Activated CD4-positive, alpha-beta T cell treated with anti-CD3 and anti-CD28 coated beads, Interleukin-2, amount 10 ng/mL, durations not matched to agents 7 days and 5 days (primary cell): ENCODE data around the gene DNM3. TPM values are rescaled to one million over a fixed set of nuclear protein-coding genes. Genes with fewer than 3 reads are reported as not detected.

Experiments used
- CTCF ChIA-PET: fragments of 350-600 bp; sonication (Branson Sonifier 250); formaldehyde crosslinking; loops from one replicate; lab custom pipeline; 2021; ENCODE audit warnings: antibody characterized with exemption; lab: Charles Lee
- POLR2A ChIA-PET: fragments of 350-600 bp; sonication (Branson Sonifier 250); formaldehyde crosslinking; loops from one replicate; lab custom pipeline; 2021; ENCODE audit warnings: antibody characterized with exemption; lab: Charles Lee
- DNase-seq: peaks from one replicate; pipeline ENCODE4 v3.0.0-alpha.2; 2020
- H3K27ac Mint-ChIP-seq: one replicate; pipeline ENCODE4 v1.8.0; 2021; ENCODE audit warnings: mild to moderate bottlenecking, moderate library complexity, mixed read lengths
- H3K27me3 Mint-ChIP-seq: one replicate; pipeline ENCODE4 v1.8.0; 2021; ENCODE audit warnings: mixed read lengths
- H3K36me3 Mint-ChIP-seq: one replicate; pipeline ENCODE4 v1.8.0; 2021; ENCODE audit warnings: low read depth, mixed read lengths
- H3K4me1 Mint-ChIP-seq: one replicate; pipeline ENCODE4 v1.8.0; 2021; ENCODE audit warnings: mixed read lengths
- H3K4me3 Mint-ChIP-seq: one replicate; pipeline ENCODE4 v1.8.0; 2021; ENCODE audit warnings: mild to moderate bottlenecking, moderate library complexity, mixed read lengths
- H3K9me3 Mint-ChIP-seq: one replicate; pipeline ENCODE4 v1.8.0; 2021; ENCODE audit warnings: mixed read lengths
- total RNA-seq, 2 experiments: library from RNA; stranded (reverse); gene quantifications; one replicate each; pipeline ENCODE4 v1.2.3, GENCODE V29; 2021

Gene DNM3
- total RNA-seq, 2 experiments from 2014 or later = 2.1 TPM

- no peaks in the 10 kb centered on the region for H3K36me3 Mint-ChIP-seq
- H3K27me3 Mint-ChIP-seq = peaks cover 6% of the 10 kb centered on the region
- DNase-seq = no peak
- no peak overlapping the region for H3K27ac Mint-ChIP-seq
- ChIA-PET POLR2A (no interaction called here), CTCF (interaction anchor here (1.2 kb wide), 1 partner anchor 180 kb away, joined by 3 read pairs; no protein-coding TSS in a partner anchor)
- H3K9me3 Mint-ChIP-seq = no peaks in the 10 kb centered on the region
- no peak overlapping the region for H3K4me3 Mint-ChIP-seq
- H3K4me1 Mint-ChIP-seq = no peaks in the 10 kb centered on the region
These were observed 140.0 kb downstream of the DNM3 start for GRCh38 chr1:171981303-171981702.

GRCh38 chr1:171983584-171983983, 142.3 kb downstream of the DNM3 start:
- H3K36me3 Mint-ChIP-seq = no peaks in the 10 kb centered on the region
- H3K27ac Mint-ChIP-seq = no peak overlapping the region
- peaks cover 6% of the 10 kb centered on the region for H3K27me3 Mint-ChIP-seq
- POLR2A ChIA-PET = no interaction called here
- H3K4me3 Mint-ChIP-seq = no peak overlapping the region
- H3K9me3 Mint-ChIP-seq = no peaks in the 10 kb centered on the region
- CTCF ChIA-PET = interaction anchor here (0.9 to 3.5 kb wide), 7 partner anchors 19 to 416 kb away, joined by 3 to 33 read pairs (median 3); no protein-coding TSS in a partner anchor
- no peaks in the 10 kb centered on the region for H3K4me1 Mint-ChIP-seq
- no peak for DNase-seq

DNA sequence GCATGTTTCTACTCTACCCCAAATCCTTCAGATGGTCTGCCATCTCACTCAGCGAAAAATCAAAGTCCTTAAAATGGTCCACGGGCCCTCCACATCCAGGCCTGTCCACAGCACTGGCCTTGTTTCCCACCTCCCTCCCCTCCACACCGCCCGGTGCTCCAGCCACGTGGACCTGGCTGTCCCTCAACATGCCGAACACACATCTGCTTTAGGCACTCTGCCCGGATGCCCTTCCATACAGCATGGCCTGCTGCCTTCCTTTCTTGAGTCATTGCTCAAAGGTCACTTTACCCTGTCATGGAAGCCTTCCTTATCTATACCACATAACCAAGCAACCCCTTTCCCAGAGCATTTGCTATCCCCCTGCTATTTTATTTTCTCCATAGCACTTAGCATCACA, 143.0 kb downstream of the DNM3 start:
- H3K27ac Mint-ChIP-seq = no peak overlapping the region
- CTCF ChIA-PET = interaction anchor here (0.5 to 3.5 kb wide), 10 partner anchors 40 to 415 kb away, joined by 3 to 33 read pairs (median 3); no protein-coding TSS in a partner anchor
- H3K4me1 Mint-ChIP-seq = no peaks in the 10 kb centered on the region
- H3K4me3 Mint-ChIP-seq = no peak overlapping the region
- no peaks in the 10 kb centered on the region for H3K36me3 Mint-ChIP-seq
- no peak for DNase-seq
- POLR2A ChIA-PET = no interaction called here
- peaks cover 6% of the 10 kb centered on the region for H3K27me3 Mint-ChIP-seq
- no peaks in the 10 kb centered on the region for H3K9me3 Mint-ChIP-seq

DNA sequence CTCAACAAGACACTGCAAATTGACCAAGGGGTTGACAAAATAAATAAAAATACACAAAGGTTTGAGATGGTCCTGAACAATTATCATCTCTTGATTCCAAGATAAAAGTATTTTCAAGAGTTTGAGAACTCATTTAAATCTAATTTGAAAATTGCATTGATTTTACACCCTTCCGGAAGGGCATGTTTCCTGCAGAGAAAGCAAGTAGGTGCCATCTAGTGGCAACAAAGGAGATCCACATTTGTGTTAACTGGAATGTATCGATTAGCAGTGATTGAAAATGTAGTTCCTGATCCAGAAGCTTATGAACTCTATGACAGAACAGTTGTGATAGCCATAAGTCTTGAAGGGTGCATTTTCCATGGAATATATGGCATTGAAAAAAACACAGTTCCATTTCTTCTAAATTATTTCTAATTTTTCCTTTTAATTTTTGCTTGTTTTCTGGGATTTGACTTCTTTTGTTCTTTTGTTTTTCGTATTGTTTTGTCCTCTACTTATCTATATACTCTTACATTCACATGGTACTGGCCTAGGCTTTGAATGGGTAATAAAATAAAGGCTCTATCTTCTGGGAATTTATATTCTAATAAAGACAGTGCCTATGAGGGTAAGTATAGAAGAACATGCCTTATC, 143.7 kb downstream of the DNM3 start:
- CTCF ChIA-PET = interaction anchor here (0.8 to 3.5 kb wide), 10 partner anchors 17 to 414 kb away, joined by 3 to 33 read pairs (median 4); no protein-coding TSS in a partner anchor
- POLR2A ChIA-PET = no interaction called here
- Mint-ChIP-seq H3K36me3 (no peaks in the 10 kb centered on the region), H3K27me3 (peaks cover 6% of the 10 kb centered on the region), H3K27ac (no peak overlapping the region), H3K4me3 (no peak overlapping the region), H3K4me1 (no peaks in the 10 kb centered on the region), H3K9me3 (no peaks in the 10 kb centered on the region)
- peak; percentile 38 for DNase-seq

DNA sequence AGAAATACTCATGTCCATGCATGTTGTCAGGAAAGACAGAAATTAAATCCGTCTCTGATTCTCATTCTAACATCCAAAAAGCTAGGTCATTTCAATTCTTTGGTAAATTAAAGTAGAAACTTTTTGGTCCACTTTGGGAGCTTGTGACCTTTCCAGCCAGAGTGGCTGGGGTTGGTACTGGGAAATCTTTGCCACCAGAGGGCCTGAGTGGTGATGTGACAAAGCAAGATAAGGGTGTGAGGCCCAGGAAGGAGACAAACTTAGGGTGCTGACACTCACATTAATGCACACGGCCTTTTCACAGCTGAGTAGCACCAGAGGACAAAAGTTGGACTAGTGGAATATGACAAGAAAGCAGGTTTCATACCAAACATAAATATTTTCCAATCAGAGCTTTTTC, 144.3 kb downstream of the DNM3 start:
- POLR2A ChIA-PET = no interaction called here
- H3K9me3 Mint-ChIP-seq = no peaks in the 10 kb centered on the region
- no peak overlapping the region for H3K4me3 Mint-ChIP-seq
- peak; percentile 19 for DNase-seq
- no peaks in the 10 kb centered on the region for H3K4me1 Mint-ChIP-seq
- CTCF ChIA-PET = interaction anchor here (0.8 to 3.5 kb wide), 10 partner anchors 16 to 413 kb away, joined by 3 to 33 read pairs (median 4); no protein-coding TSS in a partner anchor
- H3K36me3 Mint-ChIP-seq = no peaks in the 10 kb centered on the region
- no peak overlapping the region for H3K27ac Mint-ChIP-seq
- peaks cover 6% of the 10 kb centered on the region for H3K27me3 Mint-ChIP-seq

DNA sequence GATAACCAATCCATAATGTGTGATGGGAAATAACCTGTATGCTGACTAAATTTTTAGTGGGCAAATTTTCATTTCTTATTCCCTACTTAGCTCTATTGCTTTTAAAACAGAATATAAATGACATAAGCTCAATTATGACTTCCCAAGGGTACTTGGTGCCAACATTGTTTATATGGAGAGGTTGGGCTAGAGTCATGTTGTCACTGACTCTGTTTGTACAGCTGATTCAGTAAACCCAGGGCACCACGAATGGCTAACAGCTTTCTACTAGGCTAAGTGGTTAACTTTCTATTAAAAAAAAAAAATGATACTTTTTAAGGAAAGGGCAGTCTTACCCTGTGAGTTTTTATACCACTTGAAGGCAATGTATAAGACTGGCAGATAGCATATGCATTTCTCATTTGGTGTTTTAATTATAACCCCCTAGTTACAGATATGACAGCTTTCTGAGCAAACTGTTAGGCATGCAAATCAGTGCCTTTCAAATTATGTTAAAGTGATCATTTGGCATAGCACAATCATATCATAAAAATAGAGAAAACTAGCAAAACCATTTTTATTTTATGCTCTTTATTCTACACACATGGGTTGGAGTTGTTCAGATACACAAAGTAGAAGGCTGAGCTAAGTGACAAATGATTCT, 147.1 kb downstream of the DNM3 start:
- DNase-seq = no peak
- H3K4me3 Mint-ChIP-seq = no peak overlapping the region
- ChIA-PET CTCF (interaction anchor here (1.0 to 1.6 kb wide), 2 partner anchors 11 to 344 kb away, joined by 4 read pairs; no protein-coding TSS in a partner anchor), POLR2A (no interaction called here)
- peaks cover 7% of the 10 kb centered on the region for H3K27me3 Mint-ChIP-seq
- no peaks in the 10 kb centered on the region for H3K36me3 Mint-ChIP-seq
- no peaks in the 10 kb centered on the region for H3K9me3 Mint-ChIP-seq
- H3K27ac Mint-ChIP-seq = no peak overlapping the region
- no peaks in the 10 kb centered on the region for H3K4me1 Mint-ChIP-seq

DNA sequence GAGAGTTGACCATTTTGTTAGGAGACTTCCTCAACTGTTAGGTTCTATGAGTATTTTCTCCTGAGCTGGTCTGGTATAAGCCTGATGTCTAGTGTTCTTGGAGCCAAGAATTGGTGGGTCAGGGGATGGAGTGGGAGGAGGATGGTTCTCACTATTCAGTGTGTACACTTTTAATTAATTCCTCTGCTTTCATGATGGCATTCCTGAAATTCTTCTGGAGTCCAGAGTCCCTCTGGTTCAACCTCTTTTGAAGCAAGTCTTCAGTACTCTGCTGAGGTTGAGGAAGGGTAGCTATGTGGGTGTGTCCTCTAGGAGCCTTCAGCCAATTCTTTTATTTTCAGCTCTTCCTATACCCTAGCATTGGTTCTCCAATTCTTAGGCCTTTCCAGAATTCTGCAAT, 149.1 kb downstream of the DNM3 start:
- no peak for DNase-seq
- POLR2A ChIA-PET = no interaction called here
- CTCF ChIA-PET = no interaction called here
- H3K27me3 Mint-ChIP-seq = peaks cover 6% of the 10 kb centered on the region
- no peaks in the 10 kb centered on the region for H3K4me1 Mint-ChIP-seq
- H3K4me3 Mint-ChIP-seq = no peak overlapping the region
- no peaks in the 10 kb centered on the region for H3K36me3 Mint-ChIP-seq
- no peaks in the 10 kb centered on the region for H3K9me3 Mint-ChIP-seq
- H3K27ac Mint-ChIP-seq = no peak overlapping the region

GRCh38 chr1:171994293-171994692, 153.0 kb downstream of the DNM3 start:
- no peaks in the 10 kb centered on the region for H3K36me3 Mint-ChIP-seq
- H3K9me3 Mint-ChIP-seq = no peaks in the 10 kb centered on the region
- H3K27ac Mint-ChIP-seq = no peak overlapping the region
- ChIA-PET CTCF (interaction anchor here (0.8 kb wide), 1 partner anchor 34 kb away, joined by 3 read pairs; no protein-coding TSS in a partner anchor), POLR2A (no interaction called here)
- H3K4me3 Mint-ChIP-seq = no peak overlapping the region
- peaks cover 6% of the 10 kb centered on the region for H3K27me3 Mint-ChIP-seq
- DNase-seq = no peak
- H3K4me1 Mint-ChIP-seq = no peaks in the 10 kb centered on the region

GRCh38 chr1:171995573-171995972, 154.3 kb downstream of the DNM3 start:
- Mint-ChIP-seq H3K27me3 (peaks cover 6% of the 10 kb centered on the region), H3K4me1 (no peaks in the 10 kb centered on the region), H3K9me3 (no peaks in the 10 kb centered on the region), H3K4me3 (no peak overlapping the region), H3K27ac (no peak overlapping the region), H3K36me3 (no peaks in the 10 kb centered on the region)
- no peak for DNase-seq
- ChIA-PET CTCF (interaction anchor here (0.9 kb wide), 1 partner anchor 434 kb away, joined by 3 read pairs; no protein-coding TSS in a partner anchor), POLR2A (no interaction called here)

DNA sequence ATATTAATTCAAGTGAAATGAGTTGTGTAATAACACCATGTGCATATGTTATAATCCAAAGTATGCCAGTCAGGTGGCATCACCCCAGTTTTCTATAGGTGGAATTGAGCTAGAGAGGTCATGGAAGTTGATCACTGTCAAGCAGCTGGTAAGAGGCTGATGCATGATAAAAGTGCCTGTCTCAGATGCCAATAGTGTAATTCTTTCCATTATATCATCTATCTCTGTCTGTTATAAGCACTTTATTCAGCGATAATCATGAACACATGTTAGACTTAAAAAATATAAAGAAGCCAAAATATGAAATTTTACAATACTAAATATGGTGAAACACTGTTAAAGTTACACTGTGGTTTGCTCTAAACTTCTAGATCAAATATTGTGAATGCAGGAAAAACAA, 156.6 kb downstream of the DNM3 start:
- Mint-ChIP-seq H3K27ac (no peak overlapping the region), H3K36me3 (no peaks in the 10 kb centered on the region), H3K4me3 (no peak overlapping the region), H3K9me3 (no peaks in the 10 kb centered on the region), H3K4me1 (no peaks in the 10 kb centered on the region), H3K27me3 (peaks cover 4% of the 10 kb centered on the region)
- ChIA-PET CTCF (interaction anchor here (1.5 kb wide), 1 partner anchor 196 kb away, joined by 4 read pairs; no protein-coding TSS in a partner anchor), POLR2A (no interaction called here)
- no peak for DNase-seq

DNA sequence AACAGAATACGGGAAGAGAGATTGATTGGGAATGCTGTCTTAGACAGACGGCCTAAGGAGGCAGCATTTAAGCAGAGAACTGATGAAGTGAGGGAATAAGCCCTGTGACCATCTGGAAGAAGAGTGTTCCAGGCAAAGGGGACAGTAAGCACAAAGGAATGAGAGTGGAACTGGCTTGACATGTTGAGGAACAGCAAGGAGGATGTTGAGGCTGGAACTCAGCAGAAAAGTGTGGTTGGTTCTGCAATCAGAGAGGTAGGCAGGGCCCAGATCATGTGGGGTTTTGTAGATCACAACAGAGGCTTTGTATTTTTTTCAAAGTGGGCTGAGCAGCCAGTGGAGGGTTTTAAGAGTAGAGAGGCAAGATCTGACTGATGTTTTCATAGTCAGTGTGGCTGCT, 157.4 kb downstream of the DNM3 start:
- POLR2A ChIA-PET = no interaction called here
- Mint-ChIP-seq H3K9me3 (no peaks in the 10 kb centered on the region), H3K27me3 (no peaks in the 10 kb centered on the region), H3K36me3 (no peaks in the 10 kb centered on the region), H3K27ac (no peak overlapping the region), H3K4me3 (no peak overlapping the region), H3K4me1 (peaks cover 2% of the 10 kb centered on the region)
- no peak for DNase-seq
- CTCF ChIA-PET = interaction anchor here (0.8 to 1.5 kb wide), 2 partner anchors 10 to 197 kb away, joined by 4 read pairs; no protein-coding TSS in a partner anchor

- CTCF ChIA-PET = interaction anchor here (0.8 kb wide), 1 partner anchor 11 kb away, joined by 4 read pairs; no protein-coding TSS in a partner anchor
- Mint-ChIP-seq H3K36me3 (no peaks in the 10 kb centered on the region), H3K4me3 (no peak overlapping the region)
These were observed 158.5 kb downstream of the DNM3 start for GRCh38 chr1:171999756-172000155.

DNA sequence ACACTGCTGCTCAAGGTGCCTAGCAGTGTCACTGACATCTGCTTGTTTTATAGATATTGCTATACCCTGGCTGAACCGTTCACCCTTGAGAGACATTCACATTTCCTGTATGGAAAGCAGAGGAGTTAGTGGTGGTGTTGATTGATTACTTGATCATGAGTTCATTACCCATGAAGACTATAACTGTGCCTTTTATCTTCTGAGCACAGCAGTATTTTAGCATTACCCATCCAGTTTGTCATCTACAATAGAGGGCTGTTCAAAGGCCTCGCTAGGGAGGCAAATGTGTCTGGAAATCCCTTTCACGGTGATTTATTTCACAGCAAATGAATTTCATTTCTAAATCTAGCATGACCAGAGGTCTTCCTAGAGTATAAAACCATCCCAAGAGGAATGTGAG, 160.0 kb downstream of the DNM3 start:
- Mint-ChIP-seq H3K4me3 (no peak overlapping the region), H3K36me3 (no peaks in the 10 kb centered on the region), H3K27me3 (no peaks in the 10 kb centered on the region), H3K27ac (no peak overlapping the region), H3K4me1 (peaks cover 2% of the 10 kb centered on the region), H3K9me3 (no peaks in the 10 kb centered on the region)
- POLR2A ChIA-PET = no interaction called here
- CTCF ChIA-PET = interaction anchor here (2.0 kb wide), 1 partner anchor 16 kb away, joined by 4 read pairs; no protein-coding TSS in a partner anchor
- DNase-seq = no peak

More at GRCh38 chr1:171999756-172000155, 158.5 kb downstream of the DNM3 start:
- Mint-ChIP-seq H3K27me3 (no peaks in the 10 kb centered on the region), H3K9me3 (no peaks in the 10 kb centered on the region), H3K27ac (no peak overlapping the region), H3K4me1 (peaks cover 2% of the 10 kb centered on the region)
- no peak for DNase-seq
- POLR2A ChIA-PET = no interaction called here
